C4-2B (cell line): Measurements from ENCODE around the gene SLC1A7.

ENCODE experiments used
- ZFX ChIP-seq: fragments of 450-650 bp; IDR thresholded peaks from 2 replicates; pipeline ENCODE4 v1.6.1; 2017
- TF ChIP-seq, protein P1 (sequence below): fragments of 450-650 bp; conservative IDR thresholded peaks from 2 replicates; pipeline ENCODE4 v1.5.1; 2017; ENCODE audit warnings: mild to moderate bottlenecking

DNA sequence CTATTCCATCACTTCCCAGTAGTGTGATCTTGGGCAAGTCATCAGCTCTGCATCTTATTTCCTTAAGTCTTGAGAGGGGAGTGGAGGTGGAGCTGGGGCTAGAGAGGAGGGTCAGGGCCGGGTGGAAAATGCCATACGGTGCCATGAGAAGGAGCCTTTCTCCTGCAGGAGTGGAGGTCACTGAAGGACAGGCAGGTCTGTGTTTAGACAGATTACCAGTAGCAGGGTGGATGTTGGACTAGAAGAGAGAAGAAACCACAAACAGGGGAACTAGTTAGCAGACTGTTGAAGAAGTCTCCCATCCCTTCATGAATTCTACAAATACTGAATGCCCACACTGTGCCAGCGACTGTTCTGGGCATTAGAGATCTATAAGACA is 40.3 kb upstream of the SLC1A7 start:
- TF ChIP-seq, protein P1, sequence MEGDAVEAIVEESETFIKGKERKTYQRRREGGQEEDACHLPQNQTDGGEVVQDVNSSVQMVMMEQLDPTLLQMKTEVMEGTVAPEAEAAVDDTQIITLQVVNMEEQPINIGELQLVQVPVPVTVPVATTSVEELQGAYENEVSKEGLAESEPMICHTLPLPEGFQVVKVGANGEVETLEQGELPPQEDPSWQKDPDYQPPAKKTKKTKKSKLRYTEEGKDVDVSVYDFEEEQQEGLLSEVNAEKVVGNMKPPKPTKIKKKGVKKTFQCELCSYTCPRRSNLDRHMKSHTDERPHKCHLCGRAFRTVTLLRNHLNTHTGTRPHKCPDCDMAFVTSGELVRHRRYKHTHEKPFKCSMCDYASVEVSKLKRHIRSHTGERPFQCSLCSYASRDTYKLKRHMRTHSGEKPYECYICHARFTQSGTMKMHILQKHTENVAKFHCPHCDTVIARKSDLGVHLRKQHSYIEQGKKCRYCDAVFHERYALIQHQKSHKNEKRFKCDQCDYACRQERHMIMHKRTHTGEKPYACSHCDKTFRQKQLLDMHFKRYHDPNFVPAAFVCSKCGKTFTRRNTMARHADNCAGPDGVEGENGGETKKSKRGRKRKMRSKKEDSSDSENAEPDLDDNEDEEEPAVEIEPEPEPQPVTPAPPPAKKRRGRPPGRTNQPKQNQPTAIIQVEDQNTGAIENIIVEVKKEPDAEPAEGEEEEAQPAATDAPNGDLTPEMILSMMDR: no peak
- no peak for TF ChIP-seq ZFX
